ENCODE results near the gene MYH14.

DNA sequence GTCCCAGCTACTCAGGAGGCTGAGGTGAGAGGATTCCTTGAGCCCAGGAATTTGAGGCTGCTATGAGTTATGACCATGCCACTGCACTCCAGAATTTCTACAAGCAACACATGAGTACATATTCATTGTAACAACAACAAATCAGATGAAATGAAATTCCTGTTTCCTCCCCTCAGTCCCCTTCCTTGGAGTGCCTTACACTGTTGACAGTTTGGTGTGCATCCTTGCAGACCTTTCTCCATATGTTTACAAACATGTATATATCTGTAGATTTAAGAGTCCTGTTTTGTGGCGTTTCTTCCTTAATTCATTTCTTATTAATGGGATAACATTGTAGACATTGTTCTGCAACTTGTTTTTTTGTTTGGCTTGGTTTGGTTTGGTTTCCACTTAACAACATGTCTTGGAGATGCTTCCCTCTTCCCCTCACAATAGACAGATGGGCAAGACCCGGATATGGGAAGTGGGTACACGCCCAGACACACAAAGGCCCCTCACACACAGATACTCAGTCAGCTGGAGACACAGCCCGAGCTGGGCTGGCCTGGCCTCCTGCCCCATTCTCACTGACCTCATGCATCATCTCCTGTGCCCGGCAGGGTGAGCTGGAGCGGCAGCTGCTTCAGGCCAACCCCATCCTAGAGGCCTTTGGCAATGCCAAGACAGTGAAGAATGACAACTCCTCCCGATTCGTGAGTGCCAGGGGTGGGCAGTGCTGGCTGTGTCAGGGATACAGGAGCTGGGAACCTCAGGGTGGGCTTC, 21.7 kb downstream of the MYH14 start:
- TF ChIP-seq, protein P1, sequence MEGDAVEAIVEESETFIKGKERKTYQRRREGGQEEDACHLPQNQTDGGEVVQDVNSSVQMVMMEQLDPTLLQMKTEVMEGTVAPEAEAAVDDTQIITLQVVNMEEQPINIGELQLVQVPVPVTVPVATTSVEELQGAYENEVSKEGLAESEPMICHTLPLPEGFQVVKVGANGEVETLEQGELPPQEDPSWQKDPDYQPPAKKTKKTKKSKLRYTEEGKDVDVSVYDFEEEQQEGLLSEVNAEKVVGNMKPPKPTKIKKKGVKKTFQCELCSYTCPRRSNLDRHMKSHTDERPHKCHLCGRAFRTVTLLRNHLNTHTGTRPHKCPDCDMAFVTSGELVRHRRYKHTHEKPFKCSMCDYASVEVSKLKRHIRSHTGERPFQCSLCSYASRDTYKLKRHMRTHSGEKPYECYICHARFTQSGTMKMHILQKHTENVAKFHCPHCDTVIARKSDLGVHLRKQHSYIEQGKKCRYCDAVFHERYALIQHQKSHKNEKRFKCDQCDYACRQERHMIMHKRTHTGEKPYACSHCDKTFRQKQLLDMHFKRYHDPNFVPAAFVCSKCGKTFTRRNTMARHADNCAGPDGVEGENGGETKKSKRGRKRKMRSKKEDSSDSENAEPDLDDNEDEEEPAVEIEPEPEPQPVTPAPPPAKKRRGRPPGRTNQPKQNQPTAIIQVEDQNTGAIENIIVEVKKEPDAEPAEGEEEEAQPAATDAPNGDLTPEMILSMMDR (IDR thresholded peaks at IDR 0.05; ENCODE audit: low read depth, low read length) = no peak
- TF ChIP-seq, protein P2, sequence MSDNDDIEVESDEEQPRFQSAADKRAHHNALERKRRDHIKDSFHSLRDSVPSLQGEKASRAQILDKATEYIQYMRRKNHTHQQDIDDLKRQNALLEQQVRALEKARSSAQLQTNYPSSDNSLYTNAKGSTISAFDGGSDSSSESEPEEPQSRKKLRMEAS (IDR thresholded peaks at IDR 0.05; ENCODE audit: low read depth, low read length) = no peak
- no peak for TF ChIP-seq POLR2A (IDR thresholded peaks at IDR 0.05; ENCODE audit: extremely low read depth, insufficient read length)
